ENCODE measurements around the gene ZBTB20.
"Not testable (repeated sequence)": the region's sequence is repeated elsewhere in the genome, so short reads cannot be mapped to it uniquely, and the experiment has no call there.

ZBTB20 gene

GRCh38 chr3:115147329-115148141 lies 447 bp upstream of the ZBTB20 start:
- peak; percentile 100 for DNase-seq

GRCh38 chr3:115146032-115146417 lies 1.1 kb downstream of the ZBTB20 start:
- peak; percentile 87 for DNase-seq

GRCh38 chr3:115141033-115141757 lies 5.9 kb downstream of the ZBTB20 start:
- DNase-seq, result no peak

- DNase-seq, result no peak
Measured at GRCh38 chr3:115139072-115139471, 8.0 kb downstream of the ZBTB20 start.

GRCh38 chr3:115134648-115135347 lies 12.3 kb downstream of the ZBTB20 start:
- no peak for DNase-seq

GRCh38 chr3:115127208-115127607 lies 19.9 kb downstream of the ZBTB20 start:
- no peak for DNase-seq

- no peak for DNase-seq
Measured at GRCh38 chr3:115120597-115120996, 26.5 kb downstream of the ZBTB20 start.

GRCh38 chr3:115113367-115113766 lies 33.7 kb downstream of the ZBTB20 start:
- no peak for DNase-seq

- no peak for DNase-seq
Measured at GRCh38 chr3:115111632-115112031, 35.5 kb downstream of the ZBTB20 start.

- no peak for DNase-seq
Measured at GRCh38 chr3:115110830-115111229, 36.3 kb downstream of the ZBTB20 start.

- DNase-seq, result not testable (repeated sequence)
Measured at GRCh38 chr3:115110066-115110465, 37.0 kb downstream of the ZBTB20 start.

GRCh38 chr3:115108614-115109013 lies 38.5 kb downstream of the ZBTB20 start:
- no peak for DNase-seq

- no peak for DNase-seq
Measured at GRCh38 chr3:115102046-115102445, 45.0 kb downstream of the ZBTB20 start.

GRCh38 chr3:115100806-115101205 lies 46.3 kb downstream of the ZBTB20 start:
- DNase-seq, result no peak

GRCh38 chr3:115099986-115100571 lies 47.0 kb downstream of the ZBTB20 start:
- DNase-seq, result peak; percentile 74

GRCh38 chr3:115099134-115099985 lies 47.7 kb downstream of the ZBTB20 start:
- peak; percentile 44 for DNase-seq

GRCh38 chr3:115098354-115099073 lies 48.6 kb downstream of the ZBTB20 start:
- DNase-seq, result no peak

- DNase-seq, result peak; percentile 49
Measured at GRCh38 chr3:115095236-115095635, 51.9 kb downstream of the ZBTB20 start.

GRCh38 chr3:115092220-115092791 lies 54.8 kb downstream of the ZBTB20 start:
- DNase-seq, result peak; percentile 90

- no peak for DNase-seq
Measured at GRCh38 chr3:115090712-115091111, 56.4 kb downstream of the ZBTB20 start.

- no peak for DNase-seq
Measured at GRCh38 chr3:115089481-115089880, 57.6 kb downstream of the ZBTB20 start.
